GM18517 (cell line): ENCODE measurements around the gene TNRC6B.
"Not testable (repeated sequence)": the region's sequence is repeated elsewhere in the genome, so short reads cannot be mapped to it uniquely, and the experiment has no call there.

Source experiments
- ATAC-seq: cut with Tn5 transposase; IDR thresholded peaks from one replicate; pipeline ENCODE4 v1.9.1; 2021; ENCODE audit warnings: mild to moderate bottlenecking, moderate library complexity; ENCODE audit not compliant: unreplicated experiment

The TNRC6B gene

GRCh38 chr22:40347300-40347699 lies 169.6 kb downstream of the TNRC6B start:
- no peak for ATAC-seq

GRCh38 chr22:40348025-40348658 lies 170.4 kb downstream of the TNRC6B start:
- no peak for ATAC-seq

GRCh38 chr22:40352763-40353162 lies 175.0 kb downstream of the TNRC6B start:
- no peak for ATAC-seq

GRCh38 chr22:40361100-40361499 lies 183.4 kb downstream of the TNRC6B start:
- no peak for ATAC-seq

- no peak for ATAC-seq
These were observed 185.3 kb downstream of the TNRC6B start for GRCh38 chr22:40363059-40363458.

GRCh38 chr22:40364431-40364830 lies 186.7 kb downstream of the TNRC6B start:
- ATAC-seq, result no peak

GRCh38 chr22:40366068-40366467 lies 188.3 kb downstream of the TNRC6B start:
- ATAC-seq, result no peak

GRCh38 chr22:40367342-40367741 lies 189.6 kb downstream of the TNRC6B start:
- ATAC-seq, result no peak

- no peak for ATAC-seq
These were observed 190.3 kb downstream of the TNRC6B start for GRCh38 chr22:40368016-40368415.

GRCh38 chr22:40368836-40369235 lies 191.1 kb downstream of the TNRC6B start:
- ATAC-seq, result no peak

GRCh38 chr22:40374567-40374966 lies 196.8 kb downstream of the TNRC6B start:
- no peak for ATAC-seq

- no peak for ATAC-seq
These were observed 198.4 kb downstream of the TNRC6B start for GRCh38 chr22:40376149-40376548.

- ATAC-seq, result no peak
These were observed 200.2 kb downstream of the TNRC6B start for GRCh38 chr22:40377931-40378330.

- not testable (repeated sequence) for ATAC-seq
These were observed 200.7 kb downstream of the TNRC6B start for GRCh38 chr22:40378448-40378847.

- ATAC-seq, result no peak
These were observed 203.7 kb downstream of the TNRC6B start for GRCh38 chr22:40381461-40381860.

GRCh38 chr22:40383905-40384304 lies 206.2 kb downstream of the TNRC6B start:
- no peak for ATAC-seq

GRCh38 chr22:40385036-40385782 lies 207.5 kb downstream of the TNRC6B start:
- no peak for ATAC-seq
